RKO (cell line): ENCODE measurements around the gene GPR171.
"Not testable (repeated sequence)": the region's sequence is repeated elsewhere in the genome, so short reads cannot be mapped to it uniquely, and the experiment has no call there.

Source experiments
- DNase-seq: peaks from one replicate; pipeline ENCODE4 v3.0.0-alpha.2; 2016; ENCODE audit warnings: low spot score

GPR171 gene

DNA sequence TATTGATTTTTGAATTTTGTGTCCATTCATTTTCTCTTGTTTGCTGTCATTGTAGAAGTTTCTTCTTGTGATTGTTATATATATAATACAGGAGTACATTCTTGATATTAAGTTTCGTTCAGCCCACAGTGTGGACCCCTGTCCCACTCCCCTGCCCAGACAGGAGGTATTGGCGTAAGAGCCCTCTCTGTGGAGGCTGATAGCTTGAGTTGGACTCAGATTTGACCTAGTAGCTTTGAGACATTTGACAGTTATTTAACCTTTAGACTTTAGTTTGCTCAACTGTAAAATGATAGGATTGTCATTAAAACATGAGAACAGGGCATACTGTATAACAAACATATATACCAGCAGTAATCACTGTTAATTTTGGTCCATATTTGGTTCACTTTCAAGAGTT lies 27.1 kb downstream of the GPR171 start:
- no peak for DNase-seq

DNA sequence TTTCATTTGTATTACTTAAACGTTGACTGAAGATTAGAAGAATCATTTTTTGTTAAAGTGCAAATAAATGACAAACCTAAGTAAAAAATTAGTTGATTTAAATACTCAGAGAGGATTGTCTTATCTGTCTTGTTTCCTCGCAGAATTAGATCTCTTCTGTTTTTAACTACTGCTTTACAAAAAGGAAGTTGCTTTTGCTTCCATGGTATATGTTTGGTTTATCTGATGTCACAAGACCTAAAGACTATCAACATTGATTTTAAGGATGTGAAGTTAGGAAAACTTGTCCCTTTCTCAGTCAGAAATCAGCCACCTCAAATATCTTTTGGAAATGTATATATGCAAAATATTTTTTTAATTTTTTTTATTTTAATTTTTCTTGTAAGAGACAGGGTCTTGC lies 28.7 kb downstream of the GPR171 start:
- no peak for DNase-seq

GRCh38 chr3:151171145-151171757 lies 31.8 kb downstream of the GPR171 start:
- DNase-seq = no peak

DNA sequence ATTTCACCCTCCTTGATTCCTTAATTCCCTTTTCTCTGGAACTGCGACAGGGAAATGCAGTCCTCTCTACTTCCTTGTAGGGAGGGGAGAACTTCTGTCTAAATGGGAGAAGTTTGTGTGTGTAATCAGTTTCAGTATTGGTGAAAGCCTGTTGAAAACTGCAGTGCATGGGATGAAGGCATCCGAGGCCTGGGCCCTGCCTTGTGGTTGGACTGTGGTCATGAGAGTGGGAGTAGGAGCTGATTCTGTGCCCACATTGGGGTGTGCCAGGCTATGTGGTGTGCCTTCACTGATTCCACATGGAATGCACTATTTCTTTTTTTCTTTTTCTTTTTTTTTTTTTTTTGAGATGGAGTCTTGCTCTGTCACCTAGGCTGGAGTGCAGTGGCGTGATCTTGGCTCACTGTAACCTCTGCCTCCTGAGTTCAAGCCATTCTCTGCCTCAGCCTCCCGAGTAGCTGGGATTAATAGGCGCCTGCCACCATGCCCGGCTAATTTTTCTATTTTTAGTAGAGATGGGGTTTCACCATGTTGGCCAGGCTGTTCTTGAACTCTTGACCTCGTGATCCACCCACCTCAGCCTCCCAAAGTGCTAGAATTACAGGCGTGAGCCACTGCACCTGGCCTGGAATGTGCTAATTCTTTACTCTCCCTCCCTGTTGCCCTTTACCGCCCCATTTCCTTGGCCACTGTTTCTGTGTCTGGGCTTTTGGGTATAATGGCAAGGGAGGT lies 32.9 kb downstream of the GPR171 start:
- not testable (repeated sequence) for DNase-seq

DNA sequence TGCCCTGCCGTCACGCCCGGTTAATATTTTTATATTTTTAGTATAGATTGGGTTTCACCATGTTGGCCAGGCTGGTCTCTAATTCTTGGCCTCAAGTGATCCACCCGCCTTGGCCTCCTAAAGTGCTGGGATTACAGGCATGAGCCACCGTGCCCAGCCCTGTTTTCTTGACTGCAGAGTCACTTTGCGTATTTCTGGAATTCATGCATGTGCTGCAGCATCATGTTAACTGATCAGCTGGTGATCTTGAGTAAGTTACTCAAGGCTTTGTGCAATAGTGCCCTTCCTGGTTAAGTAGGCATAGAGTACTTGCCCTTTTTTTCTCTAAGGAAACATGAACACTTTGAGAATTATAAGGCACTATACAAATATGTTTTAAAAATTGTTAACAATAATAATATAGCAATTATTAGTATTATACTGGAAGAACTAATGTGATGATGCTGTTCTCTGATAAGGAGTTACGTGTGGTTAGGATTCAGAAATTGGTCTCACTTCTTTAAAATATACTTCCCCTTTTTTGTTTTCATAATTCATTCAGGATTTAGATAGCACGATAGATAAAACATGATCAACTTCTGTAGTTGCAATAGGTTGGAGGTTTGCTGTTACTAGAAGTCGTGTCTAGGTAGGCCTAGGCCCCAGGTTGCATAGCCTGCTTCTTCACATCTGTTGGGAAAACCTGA lies 33.6 kb downstream of the GPR171 start:
- no peak for DNase-seq

DNA sequence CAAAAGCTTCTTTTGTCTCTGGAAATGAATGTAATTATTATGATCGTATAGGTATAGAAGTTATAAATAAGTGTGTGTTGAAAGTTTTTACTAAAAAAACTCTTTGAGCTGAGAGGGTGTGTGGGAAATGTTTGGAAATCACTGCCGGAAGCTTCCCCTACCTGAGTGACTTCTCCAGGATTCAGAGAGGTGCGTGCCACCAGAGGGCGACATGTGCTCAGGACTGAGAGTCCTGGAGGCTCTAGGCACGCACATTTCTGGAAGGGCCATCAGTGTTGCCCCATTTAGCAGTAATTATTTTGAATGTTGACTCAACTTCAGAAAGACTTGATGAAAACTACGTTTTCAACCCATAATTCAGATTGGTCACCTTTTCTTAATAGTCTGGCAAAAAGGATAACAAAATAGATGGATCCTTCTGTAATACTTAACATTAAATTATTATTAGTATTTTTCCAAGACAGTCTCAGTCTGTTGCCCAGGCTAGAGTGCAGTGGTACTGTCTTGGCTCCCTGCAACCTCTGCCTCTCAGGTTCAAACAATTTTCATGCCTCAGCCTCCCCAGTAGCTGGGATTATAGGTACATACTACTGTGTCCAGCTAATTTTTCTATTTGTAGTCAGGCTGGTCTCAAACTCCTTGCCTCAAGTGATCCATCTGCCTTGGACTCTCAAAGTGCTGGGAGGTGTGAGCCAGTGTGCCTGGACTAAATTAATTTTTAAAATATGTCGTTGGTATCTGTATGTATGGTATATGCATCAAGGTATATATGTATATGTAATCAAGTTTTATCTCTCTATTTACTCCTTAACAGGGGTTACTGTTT lies 34.5 kb downstream of the GPR171 start:
- DNase-seq = peak; percentile 64

DNA sequence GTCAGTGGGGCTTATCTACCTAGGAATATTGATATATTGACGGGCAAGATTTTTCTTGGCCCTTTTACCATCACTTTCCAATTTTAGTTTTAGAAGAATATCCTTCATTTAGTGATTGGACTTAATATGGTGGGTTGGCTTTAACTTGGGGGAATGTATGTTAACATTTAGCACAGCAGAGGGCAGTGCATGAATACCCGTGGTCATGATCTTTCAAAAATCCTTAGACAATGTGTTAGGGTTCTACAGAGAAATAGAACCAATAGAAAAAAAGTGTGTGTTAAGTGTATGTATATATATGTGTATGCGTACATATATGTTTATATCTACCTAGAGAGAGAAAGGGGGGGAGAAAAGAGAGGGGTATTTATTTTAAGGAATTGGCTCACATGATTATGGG lies 36.9 kb downstream of the GPR171 start:
- DNase-seq = no peak

- DNase-seq = no peak
Observed at GRCh38 chr3:151165226-151165625, 37.8 kb downstream of the GPR171 start.

DNA sequence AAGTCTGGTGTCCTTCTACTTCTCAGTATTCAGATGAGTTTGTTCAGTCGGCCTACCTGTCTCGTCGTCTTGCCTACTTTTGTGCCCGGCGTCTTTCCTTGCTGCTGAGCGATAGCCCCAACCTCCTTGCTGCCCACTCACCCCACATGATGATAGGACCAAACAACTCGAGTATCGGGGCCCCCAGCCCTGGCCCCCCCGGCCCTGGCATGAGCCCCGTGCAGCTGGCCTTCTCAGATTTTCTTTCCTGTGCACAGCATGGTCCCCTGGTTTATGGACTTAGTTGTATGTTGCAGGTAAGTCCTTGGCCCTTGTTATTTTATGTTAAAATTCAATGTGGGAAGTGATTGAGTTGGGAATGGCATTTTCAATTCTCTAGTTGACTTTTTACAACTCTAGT lies 43.2 kb downstream of the GPR171 start:
- no peak for DNase-seq

GRCh38 chr3:151156618-151157216 lies 46.3 kb downstream of the GPR171 start:
- DNase-seq = peak; percentile 72

- no peak for DNase-seq
Observed at GRCh38 chr3:151155409-151156128, 47.4 kb downstream of the GPR171 start.

- DNase-seq = no peak
Observed at GRCh38 chr3:151154566-151154965, 48.5 kb downstream of the GPR171 start.

- no peak for DNase-seq
Observed at GRCh38 chr3:151152455-151153079, 50.4 kb downstream of the GPR171 start.
